Activated CD4-positive, alpha-beta T cell treated with anti-CD3 and anti-CD28 coated beads, Interleukin-2, amount 10 ng/mL, durations not matched to agents 24 days and 14 days (primary cell): ENCODE data around the gene TRAF1. TPM values are rescaled to one million over a fixed set of nuclear protein-coding genes. Genes with fewer than 3 reads are reported as not detected.

Experiments
- DNase-seq: peaks from one replicate; pipeline ENCODE4 v3.0.0; 2022
- H3K27ac Mint-ChIP-seq: one replicate; pipeline ENCODE4 v1.8.0; 2022; ENCODE audit warnings: mild to moderate bottlenecking, mixed read lengths
- H3K27me3 Mint-ChIP-seq: one replicate; pipeline ENCODE4 v1.8.0; 2022; ENCODE audit warnings: mixed read lengths
- H3K36me3 Mint-ChIP-seq: one replicate; pipeline ENCODE4 v1.8.0; 2022; ENCODE audit warnings: low read depth, mild to moderate bottlenecking, mixed read lengths
- H3K4me1 Mint-ChIP-seq: one replicate; pipeline ENCODE4 v1.8.0; 2021; ENCODE audit warnings: mixed read lengths
- H3K4me3 Mint-ChIP-seq: one replicate; pipeline ENCODE4 v1.8.0; 2022; ENCODE audit warnings: mild to moderate bottlenecking, moderate library complexity, mixed read lengths
- H3K9me3 Mint-ChIP-seq: one replicate; pipeline ENCODE4 v1.8.0; 2021; ENCODE audit warnings: mixed read lengths
- intact Hi-C: fragments of 100-400 bp; cut with micrococcal nuclease; formaldehyde crosslinking; loops from one replicate; pipeline ENCODE4 v1.15.1; 2023
- total RNA-seq: library from RNA; stranded (reverse); gene quantifications from 2 replicates; pipeline ENCODE4 v1.2.3, GENCODE V29; 2022

TRAF1 gene
- total RNA-seq, 1 donor from 2014 or later, result 166 TPM

DNA sequence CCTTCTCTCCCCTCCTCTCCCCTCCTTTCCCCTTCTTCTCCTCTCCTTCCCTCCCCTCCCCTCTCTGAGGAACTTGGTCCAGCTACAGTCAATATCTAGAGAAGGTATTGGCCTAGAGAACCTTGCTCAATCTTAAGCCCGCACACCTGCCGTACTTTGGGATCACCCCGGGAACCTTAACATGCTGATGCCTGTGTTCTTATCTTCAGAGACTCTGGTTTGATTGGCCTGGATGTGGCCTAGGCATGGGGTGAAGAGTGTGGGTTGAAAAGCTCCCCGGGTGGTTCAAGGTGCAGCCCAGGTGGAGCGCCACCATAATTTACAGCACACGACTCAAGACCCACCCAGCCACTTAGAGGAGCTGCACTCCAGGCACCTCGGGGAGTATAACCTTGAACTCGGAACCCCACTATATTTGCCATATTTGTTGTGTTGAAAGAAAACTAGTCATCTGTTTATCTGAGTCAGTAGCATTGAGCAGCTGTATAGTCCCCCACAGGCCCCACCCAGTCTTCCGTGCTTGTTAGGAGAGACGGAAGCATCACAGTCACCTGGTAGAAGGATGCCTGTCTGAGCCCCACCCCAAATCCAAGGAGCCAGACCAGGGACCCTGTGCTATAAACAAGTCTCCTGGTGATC lies 35.2 kb downstream of the TRAF1 start:
- Mint-ChIP-seq H3K9me3 (no peaks in the 10 kb centered on the region), H3K27ac (peak overlapping the region; percentile 99), H3K4me1 (peaks cover 72% of the 10 kb centered on the region), H3K27me3 (no peaks in the 10 kb centered on the region), H3K4me3 (peak overlapping the region; percentile 85), H3K36me3 (peaks cover 35% of the 10 kb centered on the region)
- peak; percentile 90 for DNase-seq
- intact Hi-C loops, result loop anchor here (2.0 kb wide), 1 partner anchor 177 kb away; the partner anchor contains the start of gene MEGF9

DNA sequence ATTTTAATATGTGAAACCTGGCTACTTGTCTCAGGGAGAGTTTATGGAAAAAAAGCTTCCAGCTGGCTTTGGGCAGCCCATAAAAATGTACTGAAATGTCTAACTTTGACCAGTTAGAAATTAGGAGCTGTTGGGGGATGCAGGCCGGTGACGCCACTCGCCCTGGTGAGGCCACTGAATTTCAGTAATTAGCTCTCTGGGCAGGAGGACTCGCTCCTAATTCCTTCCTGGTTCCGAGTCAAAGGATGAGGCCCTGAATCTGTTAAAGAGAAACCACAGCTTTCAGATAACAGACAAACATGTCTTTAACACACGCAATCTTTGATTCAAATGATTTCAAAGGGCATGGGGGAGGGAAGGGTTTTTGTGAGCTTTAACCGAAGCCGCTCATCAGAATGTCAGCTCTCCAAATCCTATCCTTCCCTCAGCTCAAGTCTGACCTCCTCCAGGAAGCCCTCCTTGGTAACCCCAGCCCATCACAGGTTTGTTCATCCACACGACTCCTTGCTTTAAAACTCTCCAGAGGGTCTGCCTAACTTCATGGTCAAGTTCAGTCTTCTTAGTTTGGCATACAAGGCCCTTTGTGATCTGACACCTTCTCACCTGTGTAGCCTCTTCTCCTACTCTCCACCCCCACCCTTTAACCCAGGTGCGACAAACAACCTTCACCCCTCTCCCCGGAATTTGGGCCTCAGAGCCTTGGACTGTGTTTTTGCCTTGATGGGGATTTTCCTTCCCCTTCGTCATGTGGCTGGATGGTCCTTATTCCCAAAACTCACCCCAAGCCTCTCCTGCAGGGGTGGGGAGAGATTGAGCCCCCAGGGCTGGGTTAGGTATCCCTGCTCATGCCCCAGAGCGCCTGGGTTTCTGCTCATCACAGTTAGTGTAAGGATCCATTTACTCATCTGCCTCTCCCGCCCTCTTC lies 36.0 kb downstream of the TRAF1 start:
- peak overlapping the region; percentile 99 for H3K27ac Mint-ChIP-seq
- intact Hi-C loops, result loop anchor here (2.0 kb wide), 1 partner anchor 176 kb away; the partner anchor contains the start of gene MEGF9
- no peaks in the 10 kb centered on the region for H3K27me3 Mint-ChIP-seq
- peak; percentile 86 for DNase-seq
- H3K4me3 Mint-ChIP-seq, result peak overlapping the region; percentile 85
- H3K9me3 Mint-ChIP-seq, result no peaks in the 10 kb centered on the region
- H3K36me3 Mint-ChIP-seq, result peaks cover 38% of the 10 kb centered on the region
- peaks cover 78% of the 10 kb centered on the region for H3K4me1 Mint-ChIP-seq

DNA sequence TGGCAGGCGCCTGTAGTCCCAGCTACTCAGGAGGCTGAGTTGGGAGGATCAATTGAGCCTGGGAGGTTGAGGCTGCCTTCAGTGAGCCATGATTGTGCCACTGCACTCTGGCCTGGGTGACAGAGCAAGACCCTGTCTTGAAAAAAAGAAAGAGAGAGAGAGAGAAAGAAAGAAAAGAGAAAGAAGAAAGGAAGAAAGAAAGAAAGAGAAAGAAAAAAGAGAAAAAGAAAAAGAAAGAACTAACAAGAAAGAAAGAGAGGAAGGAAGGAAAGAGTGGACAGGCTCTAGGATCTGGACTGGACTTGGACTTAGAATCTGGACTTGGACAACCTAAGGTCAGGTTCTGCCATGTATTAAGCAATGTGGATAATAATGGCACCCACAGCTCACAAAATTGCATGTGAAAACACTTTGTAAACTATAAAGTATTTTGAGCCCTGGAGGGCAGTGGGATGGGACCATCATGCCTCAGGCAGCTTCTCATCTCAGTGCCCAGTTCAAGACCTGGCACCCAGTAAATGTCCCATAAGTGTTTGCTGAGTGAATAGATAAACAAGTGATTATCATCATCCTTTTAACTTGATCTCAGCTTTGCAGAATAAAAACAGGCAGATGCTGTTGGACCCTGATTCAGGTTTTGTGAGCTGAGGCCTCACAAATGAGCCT lies 36.9 kb downstream of the TRAF1 start:
- intact Hi-C loops, result loop anchor here (2.0 kb wide), 1 partner anchor 175 kb away; the partner anchor contains the start of gene MEGF9
- Mint-ChIP-seq H3K4me3 (peak overlapping the region; percentile 85), H3K27me3 (no peaks in the 10 kb centered on the region), H3K4me1 (peaks cover 74% of the 10 kb centered on the region), H3K36me3 (peaks cover 43% of the 10 kb centered on the region), H3K27ac (peak overlapping the region; percentile 99), H3K9me3 (no peaks in the 10 kb centered on the region)
- DNase-seq, result no peak

DNA sequence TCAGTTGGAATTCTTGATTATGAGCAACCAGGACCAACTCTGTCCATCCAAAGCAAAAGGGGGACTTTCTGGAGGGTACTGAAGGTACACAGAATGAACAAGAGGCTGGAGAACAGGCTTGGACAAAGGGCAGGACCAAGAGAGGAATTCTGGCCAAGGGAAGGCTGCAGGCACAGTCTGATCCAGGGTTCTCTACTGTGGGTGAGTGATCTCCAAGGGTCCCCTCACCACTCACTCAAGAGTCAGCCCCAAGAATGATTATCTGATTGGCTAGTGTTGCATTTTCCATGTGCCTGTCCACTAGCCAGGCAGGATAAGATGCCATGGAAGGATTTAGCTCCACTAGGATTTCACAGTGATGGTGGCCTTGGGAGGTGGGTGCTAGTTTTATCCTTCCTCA lies 38.0 kb downstream of the TRAF1 start:
- H3K27ac Mint-ChIP-seq, result peak overlapping the region; percentile 99
- intact Hi-C loops, result no loop called here
- H3K4me1 Mint-ChIP-seq, result peaks cover 70% of the 10 kb centered on the region
- no peaks in the 10 kb centered on the region for H3K9me3 Mint-ChIP-seq
- H3K36me3 Mint-ChIP-seq, result peaks cover 44% of the 10 kb centered on the region
- H3K27me3 Mint-ChIP-seq, result no peaks in the 10 kb centered on the region
- H3K4me3 Mint-ChIP-seq, result peak overlapping the region; percentile 85
- DNase-seq, result no peak

DNA sequence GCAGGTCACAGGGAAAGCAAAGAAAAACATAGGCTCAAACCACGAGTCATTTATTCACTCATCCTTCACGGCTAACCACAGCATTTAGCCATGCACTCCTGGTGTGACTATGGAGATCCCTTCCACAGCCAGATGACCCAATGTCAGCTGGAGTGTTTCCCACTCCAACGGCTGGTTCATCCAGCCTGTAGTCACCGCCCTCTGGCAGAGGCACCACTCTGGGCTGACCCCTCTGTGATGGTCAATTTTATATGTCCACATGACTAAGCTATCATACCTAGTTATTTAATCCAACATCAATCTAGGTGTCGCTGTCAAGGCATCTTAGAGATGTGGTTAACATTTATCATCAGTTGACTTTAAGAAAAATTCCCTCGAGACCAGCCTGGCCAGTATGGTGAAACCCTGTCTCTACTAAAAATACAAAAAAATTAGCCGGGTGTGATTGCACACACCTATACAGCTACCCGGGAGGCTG lies 40.1 kb downstream of the TRAF1 start:
- Mint-ChIP-seq H3K9me3 (no peaks in the 10 kb centered on the region), H3K4me1 (peaks cover 61% of the 10 kb centered on the region), H3K27me3 (no peaks in the 10 kb centered on the region), H3K4me3 (no peak overlapping the region), H3K36me3 (peaks cover 43% of the 10 kb centered on the region), H3K27ac (peak overlapping the region; percentile 45)
- intact Hi-C loops, result no loop called here
- no peak for DNase-seq

DNA sequence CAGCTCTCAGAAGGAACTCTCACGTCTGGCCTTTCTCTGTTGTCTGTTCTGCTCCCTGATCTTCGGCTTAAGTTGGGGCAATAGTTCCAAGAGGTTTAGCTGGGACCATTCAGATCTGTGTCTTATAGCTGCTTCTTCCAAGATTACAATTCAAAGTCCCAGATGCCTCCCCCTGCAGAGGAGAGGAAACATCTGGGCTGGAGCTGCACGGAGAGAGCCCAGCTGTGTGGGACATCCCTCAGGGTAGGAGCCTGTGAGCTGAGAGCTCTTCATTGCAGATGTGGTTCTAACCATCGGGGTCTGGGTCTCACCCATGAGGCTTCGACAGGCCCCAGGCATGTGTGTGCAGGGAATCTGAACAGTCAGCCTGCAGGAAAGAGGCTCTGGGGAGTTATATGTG lies 40.6 kb downstream of the TRAF1 start:
- H3K4me1 Mint-ChIP-seq, result peaks cover 58% of the 10 kb centered on the region

DNA sequence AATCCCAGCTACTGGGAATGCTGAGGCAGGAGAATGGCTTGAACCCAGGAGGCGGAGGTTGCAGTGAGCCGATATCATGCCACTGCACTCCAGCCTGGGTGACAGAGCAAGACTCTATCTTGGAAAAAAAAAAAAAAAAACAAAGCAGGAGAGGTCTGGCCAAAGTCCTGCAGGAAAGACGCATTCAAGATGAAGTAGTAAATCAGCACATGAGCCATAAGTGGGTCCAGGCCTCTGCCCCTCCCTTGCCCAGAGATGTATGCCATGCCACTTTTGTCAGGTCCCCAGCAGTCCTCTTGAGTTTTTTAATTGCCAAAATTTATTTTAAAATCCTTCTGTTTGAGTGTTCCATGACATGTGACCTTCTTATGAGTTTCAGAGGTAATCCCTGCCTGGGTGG lies 41.1 kb downstream of the TRAF1 start:
- Mint-ChIP-seq H3K4me1 (peaks cover 58% of the 10 kb centered on the region), H3K4me3 (no peak overlapping the region), H3K36me3 (peaks cover 45% of the 10 kb centered on the region), H3K27ac (no peak overlapping the region), H3K27me3 (no peaks in the 10 kb centered on the region), H3K9me3 (no peaks in the 10 kb centered on the region)
- DNase-seq, result no peak
- intact Hi-C loops, result no loop called here

More for the DNA sequence above, 40.6 kb downstream of the TRAF1 start:
- peak; percentile 57 for DNase-seq
- H3K36me3 Mint-ChIP-seq, result peaks cover 47% of the 10 kb centered on the region
- H3K27me3 Mint-ChIP-seq, result no peaks in the 10 kb centered on the region
- no peak overlapping the region for H3K4me3 Mint-ChIP-seq
- H3K9me3 Mint-ChIP-seq, result no peaks in the 10 kb centered on the region
- intact Hi-C loops, result no loop called here
- H3K27ac Mint-ChIP-seq, result peak overlapping the region; percentile 55

DNA sequence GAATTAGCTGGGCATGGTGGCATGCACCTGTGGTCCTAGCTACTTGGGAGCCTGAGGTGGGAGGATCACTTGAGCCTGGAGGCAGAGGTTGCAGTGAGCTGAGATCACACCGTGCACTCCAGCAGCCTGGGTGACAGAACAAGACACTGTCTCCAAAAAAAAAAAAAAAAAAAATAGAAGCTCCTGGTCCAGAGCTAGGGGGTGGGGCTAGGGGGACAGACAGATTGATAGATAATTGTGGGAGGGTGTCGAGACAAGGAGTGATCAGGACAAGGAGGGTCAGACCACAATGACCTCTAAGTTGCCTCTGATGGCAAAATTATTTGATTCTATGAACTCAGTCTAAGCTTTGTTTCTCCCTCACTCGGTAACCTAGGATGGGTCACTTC lies 43.0 kb downstream of the TRAF1 start:
- no peak for DNase-seq
- Mint-ChIP-seq H3K36me3 (peaks cover 43% of the 10 kb centered on the region), H3K27ac (no peak overlapping the region), H3K4me3 (no peak overlapping the region), H3K27me3 (no peaks in the 10 kb centered on the region), H3K4me1 (peaks cover 59% of the 10 kb centered on the region), H3K9me3 (no peaks in the 10 kb centered on the region)
- intact Hi-C loops, result no loop called here

DNA sequence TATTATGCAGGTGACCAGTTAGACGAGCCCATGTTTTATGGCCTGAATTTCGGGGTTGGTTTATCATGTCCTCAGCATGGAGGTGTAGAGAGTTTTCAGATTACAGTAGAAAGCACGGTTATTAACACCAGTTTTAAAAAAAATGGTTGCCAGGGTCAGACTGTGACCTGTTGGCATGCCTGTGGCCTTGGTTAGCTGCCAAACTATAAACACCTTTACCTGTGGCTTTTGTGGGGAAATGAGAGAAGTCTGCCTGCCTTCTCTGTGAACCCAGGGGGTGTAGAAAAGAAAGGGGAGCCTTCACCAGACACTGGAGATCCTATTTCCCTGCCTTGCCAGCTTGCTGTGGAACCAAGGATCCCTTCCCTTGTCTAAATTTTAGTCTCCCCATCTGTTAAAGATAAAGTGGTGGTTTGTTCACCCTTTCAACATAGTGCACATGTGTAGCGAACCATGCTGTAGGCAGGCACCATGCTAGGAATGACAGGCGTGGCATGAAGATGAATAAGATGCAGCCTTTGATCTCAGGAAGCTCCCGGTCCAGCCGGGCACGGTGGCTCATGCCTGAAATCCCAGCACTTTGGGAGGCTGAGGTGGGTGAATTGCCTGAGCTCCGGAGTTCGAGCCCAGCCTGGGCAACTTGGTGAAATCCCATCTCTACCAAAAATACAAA lies 43.5 kb downstream of the TRAF1 start:
- intact Hi-C loops, result no loop called here
- H3K27me3 Mint-ChIP-seq, result no peaks in the 10 kb centered on the region
- peaks cover 39% of the 10 kb centered on the region for H3K36me3 Mint-ChIP-seq
- H3K9me3 Mint-ChIP-seq, result no peaks in the 10 kb centered on the region
- DNase-seq, result no peak
- H3K4me1 Mint-ChIP-seq, result peaks cover 61% of the 10 kb centered on the region
- no peak overlapping the region for H3K4me3 Mint-ChIP-seq
- H3K27ac Mint-ChIP-seq, result no peak overlapping the region

DNA sequence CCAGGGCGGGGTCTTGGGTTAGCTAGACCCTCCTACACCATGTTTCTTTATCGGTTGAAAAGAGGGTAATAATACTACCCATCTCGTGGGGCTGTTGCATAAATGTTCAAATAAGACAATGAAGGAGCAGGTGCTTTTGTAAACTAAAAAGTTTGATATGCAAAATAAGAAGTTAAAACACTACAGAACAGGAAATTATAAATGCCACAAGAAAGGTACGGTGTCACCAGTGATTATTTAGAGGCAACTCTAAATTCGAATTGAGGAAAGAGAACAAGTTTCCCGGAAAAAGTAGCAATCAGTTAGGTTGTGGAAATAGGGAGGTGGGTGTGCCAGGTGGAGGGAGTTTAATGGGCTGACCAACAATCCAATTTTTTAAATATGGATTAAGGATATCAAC lies 47.1 kb downstream of the TRAF1 start:
- intact Hi-C loops, result no loop called here
- Mint-ChIP-seq H3K9me3 (no peaks in the 10 kb centered on the region), H3K4me1 (peaks cover 65% of the 10 kb centered on the region), H3K27me3 (no peaks in the 10 kb centered on the region), H3K27ac (peak overlapping the region; percentile 95), H3K36me3 (peaks cover 37% of the 10 kb centered on the region), H3K4me3 (peak overlapping the region; percentile 89)
- no peak for DNase-seq

DNA sequence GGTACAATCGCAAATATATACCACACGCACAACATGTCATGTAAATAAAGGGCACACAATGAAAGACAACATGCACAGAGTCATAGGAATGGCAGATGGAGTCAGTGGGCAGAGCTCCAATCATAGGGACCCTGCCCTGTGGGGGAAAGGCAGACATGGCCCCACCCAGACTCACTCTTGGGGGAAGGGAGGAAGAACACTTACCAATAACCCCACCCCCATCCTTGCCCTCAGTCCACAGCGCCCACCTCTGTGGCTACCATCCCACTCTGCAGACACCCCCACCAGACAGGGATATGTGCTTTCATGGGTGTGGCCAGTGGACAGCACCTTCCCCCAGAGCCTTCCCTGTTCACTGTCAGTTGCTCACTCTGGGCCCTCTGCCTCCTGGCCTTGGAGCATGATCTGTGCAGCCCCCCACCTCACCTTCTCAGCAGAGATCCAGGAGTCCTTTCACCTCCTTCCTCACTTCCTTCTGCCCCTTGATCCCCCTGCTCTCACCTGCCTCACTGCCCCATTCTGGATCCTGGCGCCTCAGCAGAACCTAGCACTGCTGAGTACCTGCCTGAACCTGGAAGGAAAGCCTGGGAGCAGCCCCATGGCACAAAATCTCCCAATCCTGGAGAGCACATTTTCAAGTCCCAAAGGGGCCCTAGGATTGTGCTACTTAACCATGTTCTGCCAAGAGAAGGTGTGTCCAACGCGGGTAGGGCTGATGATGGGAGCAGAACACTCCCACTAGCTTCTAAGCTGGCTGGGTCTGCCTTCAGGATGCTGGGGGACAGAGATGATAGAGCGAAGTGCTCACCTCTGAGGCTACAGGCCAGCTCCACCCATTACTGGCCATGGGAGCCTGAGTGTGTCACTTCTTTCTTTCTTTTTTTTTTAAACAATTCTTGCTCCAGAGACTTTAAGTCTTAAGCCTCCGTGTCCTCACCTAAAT lies 48.1 kb downstream of the TRAF1 start:
- H3K27me3 Mint-ChIP-seq, result no peaks in the 10 kb centered on the region
- peaks cover 45% of the 10 kb centered on the region for H3K36me3 Mint-ChIP-seq
- intact Hi-C loops, result no loop called here
- no peaks in the 10 kb centered on the region for H3K9me3 Mint-ChIP-seq
- peak overlapping the region; percentile 89 for H3K4me3 Mint-ChIP-seq
- peak; percentile 81 for DNase-seq
- H3K27ac Mint-ChIP-seq, result peak overlapping the region; percentile 95
- H3K4me1 Mint-ChIP-seq, result peaks cover 70% of the 10 kb centered on the region

DNA sequence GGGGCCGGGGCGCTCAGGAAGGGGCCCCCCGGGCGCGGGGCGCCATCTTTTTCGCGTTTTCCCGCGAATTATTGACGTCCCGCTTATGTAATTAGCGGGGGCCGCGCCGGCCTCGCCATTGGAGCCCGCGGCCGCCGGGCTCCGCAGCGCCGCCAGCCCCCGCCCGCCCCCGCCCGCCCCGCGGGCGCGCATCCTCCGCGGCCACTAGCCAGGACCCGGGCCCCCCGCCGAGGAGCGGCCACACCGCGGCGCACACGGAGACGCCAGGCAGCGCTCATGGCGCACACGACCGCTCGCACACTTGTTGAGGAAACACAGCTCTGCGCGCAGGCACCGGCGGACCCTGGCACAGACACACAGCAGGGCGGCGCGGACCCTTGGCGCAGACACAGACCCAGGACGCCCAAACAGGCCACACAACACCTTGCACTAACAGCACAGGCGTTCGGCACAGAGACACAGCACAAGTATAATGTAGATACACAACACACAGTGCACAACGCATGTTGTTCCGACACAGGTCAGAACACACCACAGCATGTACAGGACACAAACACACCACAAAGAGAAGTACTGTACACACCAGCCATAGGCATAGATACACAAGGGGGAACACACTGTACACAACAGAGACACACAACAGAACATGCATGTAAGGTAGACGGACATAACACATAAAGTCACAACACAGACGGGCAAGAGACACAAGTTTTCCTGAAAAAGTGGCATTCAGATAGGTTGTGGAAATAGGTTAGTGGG lies 49.1 kb downstream of the TRAF1 start:
- peak overlapping the region; percentile 95 for H3K27ac Mint-ChIP-seq
- H3K9me3 Mint-ChIP-seq, result no peaks in the 10 kb centered on the region
- peaks cover 54% of the 10 kb centered on the region for H3K36me3 Mint-ChIP-seq
- H3K27me3 Mint-ChIP-seq, result no peaks in the 10 kb centered on the region
- DNase-seq, result peak; percentile 91
- H3K4me3 Mint-ChIP-seq, result peak overlapping the region; percentile 89
- intact Hi-C loops, result loop anchor here (2.0 kb wide), 1 partner anchor 197 kb away; the partner anchor contains the start of gene CNTRL
- H3K4me1 Mint-ChIP-seq, result peaks cover 73% of the 10 kb centered on the region
